ENCODE results near the gene ODC1.

DNA sequence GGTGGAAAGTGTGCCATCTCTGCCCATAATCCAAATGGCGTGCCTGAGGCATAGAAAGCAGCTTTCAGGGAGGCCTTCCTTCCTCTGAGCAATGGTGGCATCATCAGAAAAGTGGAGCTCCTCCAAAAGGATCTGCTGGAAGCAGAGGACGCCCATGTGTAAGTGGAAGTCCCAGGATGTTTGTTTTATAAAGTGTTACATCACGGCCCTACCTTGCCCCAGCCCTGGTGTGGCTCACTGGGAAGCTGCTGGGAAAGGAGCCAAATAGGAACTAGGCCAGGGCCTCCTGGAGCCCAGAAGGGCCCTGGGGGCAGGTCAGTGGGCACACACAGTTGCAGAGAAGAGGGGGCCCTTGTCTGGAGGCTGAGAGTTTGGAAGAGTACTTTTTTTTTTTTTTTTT, 4.2 kb upstream of the ODC1 start:
- TF ChIP-seq POLR2A (IDR thresholded peaks at IDR 0.05; ENCODE audit: low read length) = no peak
- TF ChIP-seq GATA1 (IDR thresholded peaks at IDR 0.05; ENCODE audit: low read depth, low read length) = no peak

All from erythroblast (primary cell).